ENCODE measurements around the gene GALM. TPM values are rescaled to one million over a fixed set of nuclear protein-coding genes. Genes with fewer than 3 reads are reported as not detected.

GALM gene
- polyA plus RNA-seq, 2 of the 4 experiments (the other 2 are of a cell fraction) = 33.4 to 34.2 TPM

- H3K9me3 ChIP-seq = no peaks in the 10 kb centered on the region
Measured at GRCh38 chr2:38629684-38630083, 36.2 kb upstream of the GALM start.

GRCh38 chr2:38631976-38632375, 33.9 kb upstream of the GALM start:
- Histone ChIP-seq H3K9me3 (no peaks in the 10 kb centered on the region), H3K4me2 (no peak overlapping the region), H3K27ac (no peak overlapping the region), H3K4me3 (no peak overlapping the region), H3K4me1 (no peaks in the 10 kb centered on the region)
- FAIRE-seq (no peak), DNase-seq (ENCODE audit: low read depth in 1 of 2, low spot score in 1 of 2) (no peak), ATAC-seq (no peak)
- WGBS (ENCODE audit: missing lambda C conversion rate) = 63% methylated on average over 2 of the region's 2 CpGs
- POLR2A ChIA-PET = no interaction called here
- TF ChIP-seq HOXA7 (CRISPR knock-in tag; IDR thresholded peaks at IDR 0.05) = no peak
- no peak for TF ChIP-seq FOSB (CRISPR knock-in tag; IDR thresholded peaks at IDR 0.05)
- CTCF ChIA-PET = no interaction called here

More at GRCh38 chr2:38629684-38630083, 36.2 kb upstream of the GALM start:
- H3K4me3 ChIP-seq = no peak overlapping the region
- POLR2A ChIA-PET = no interaction called here
- ATAC-seq (no peak), FAIRE-seq (no peak), DNase-seq (ENCODE audit: low read depth in 1 of 2, low spot score in 1 of 2) (no peak)
- H3K4me2 ChIP-seq = no peak overlapping the region
- CTCF ChIA-PET = interaction anchor here (5.0 kb wide), 1 partner anchor 25 kb away, joined by 21 read pairs; no protein-coding TSS in a partner anchor
- WGBS (ENCODE audit: missing lambda C conversion rate) = 97% methylated on average over 1 of the region's 1 CpG
- TF ChIP-seq HOXB13 (CRISPR knock-in tag; IDR thresholded peaks at IDR 0.05; ENCODE audit: low read depth) (no peak), CTCF (IDR thresholded peaks at IDR 0.05) (no peak), CBX2 (IDR thresholded peaks at IDR 0.05; ENCODE audit: borderline replicate concordance, low read depth) (no peak), HEYL (CRISPR knock-in tag; IDR thresholded peaks at IDR 0.05) (no peak), USF2 (IDR thresholded peaks at IDR 0.05) (no peak), KDM1A (IDR thresholded peaks at IDR 0.05; ENCODE audit: low read depth) (no peak), EHF (CRISPR knock-in tag; IDR thresholded peaks at IDR 0.05) (no peak), SREBF2 (IDR thresholded peaks at IDR 0.05) (no peak)
- no peak overlapping the region for H3K27ac ChIP-seq
- no peaks in the 10 kb centered on the region for H3K4me1 ChIP-seq

- no peak for TF ChIP-seq SMC3 (IDR thresholded peaks at IDR 0.05)
- TF ChIP-seq NR3C1 (IDR thresholded peaks at IDR 0.05) = no peak
- no peak for TF ChIP-seq E2F6 (IDR thresholded peaks at IDR 0.05; ENCODE audit: borderline replicate concordance, low read depth)
- no peak for TF ChIP-seq TFCP2L1 (CRISPR knock-in tag; IDR thresholded peaks at IDR 0.05)
- no peak for TF ChIP-seq CHD2 (IDR thresholded peaks at IDR 0.05; ENCODE audit: low read length, partially characterized antibody)
- no peak for TF ChIP-seq NFE2L2 (conservative IDR thresholded peaks at IDR 0.05; ENCODE audit: low read length)
- TF ChIP-seq SREBF2 (IDR thresholded peaks at IDR 0.05) = no peak
- TF ChIP-seq HDAC2 (IDR thresholded peaks at IDR 0.05) = no peak
- ChIA-PET POLR2A (no interaction called here), CTCF (no interaction called here)
- no peak overlapping the region for H3K4me2 ChIP-seq
- no peak for DNase-seq (ENCODE audit: low read depth in 1 of 2, low spot score in 1 of 2)
- ATAC-seq = no peak
- no peaks in the 10 kb centered on the region for H3K4me1 ChIP-seq
- H3K9me3 ChIP-seq = no peaks in the 10 kb centered on the region
- H3K27ac ChIP-seq = no peak overlapping the region
- no peak for FAIRE-seq
- no peak overlapping the region for H3K4me3 ChIP-seq
Measured at GRCh38 chr2:38632980-38633379, 32.9 kb upstream of the GALM start.

- FAIRE-seq (no peak), ATAC-seq (no peak), DNase-seq (ENCODE audit: low read depth in 1 of 2, low spot score in 1 of 2) (no peak)
- H3K4me2 ChIP-seq = no peak overlapping the region
- no peak for TF ChIP-seq MAZ (IDR thresholded peaks at IDR 0.05; ENCODE audit: borderline replicate concordance, low read depth, low read length)
- TF ChIP-seq PHF8 (IDR thresholded peaks at IDR 0.05; ENCODE audit: borderline replicate concordance, low read depth) = no peak
- no peak for TF ChIP-seq EP300 (IDR thresholded peaks at IDR 0.05)
- no peak for TF ChIP-seq MAFK (IDR thresholded peaks at IDR 0.05; ENCODE audit: partially characterized antibody)
- TF ChIP-seq USF2 (IDR thresholded peaks at IDR 0.05) = no peak
- no peak for TF ChIP-seq FOSB (CRISPR knock-in tag; IDR thresholded peaks at IDR 0.05)
- no peak for TF ChIP-seq FOSL2 (IDR thresholded peaks at IDR 0.05)
- TF ChIP-seq FOSL2 (CRISPR knock-in tag; IDR thresholded peaks at IDR 0.05) = no peak
- no peak for TF ChIP-seq ZSCAN20 (CRISPR knock-in tag; IDR thresholded peaks at IDR 0.05)
- no peak for TF ChIP-seq RFX5 (IDR thresholded peaks at IDR 0.05)
- no peak for TF ChIP-seq BHLHE40 (IDR thresholded peaks at IDR 0.05; ENCODE audit: low read depth, low read length)
- TF ChIP-seq POLR2AphosphoS2 (conservative IDR thresholded peaks at IDR 0.05; ENCODE audit: low read length) = no peak
- no peak for TF ChIP-seq FOXS1 (CRISPR knock-in tag; IDR thresholded peaks at IDR 0.05)
- TF ChIP-seq RCOR1 (IDR thresholded peaks at IDR 0.05; ENCODE audit: low read depth, low read length) = no peak
- no peak for TF ChIP-seq HDAC2 (IDR thresholded peaks at IDR 0.05)
- no peak for TF ChIP-seq GATA3 (IDR thresholded peaks at IDR 0.05; ENCODE audit: borderline replicate concordance)
- TF ChIP-seq E2F6 (IDR thresholded peaks at IDR 0.05; ENCODE audit: borderline replicate concordance, low read depth) = no peak
- TF ChIP-seq HEYL (CRISPR knock-in tag; IDR thresholded peaks at IDR 0.05) = no peak
- TF ChIP-seq NR3C1 (IDR thresholded peaks at IDR 0.05) = no peak
- ChIA-PET CTCF (interaction anchor here (0.6 to 1.0 kb wide), 3 partner anchors 9 to 135 kb away, joined by 3 to 4 read pairs (median 3); no protein-coding TSS in a partner anchor), POLR2A (no interaction called here)
- WGBS (ENCODE audit: missing lambda C conversion rate) = 36% methylated on average over 2 of the region's 2 CpGs
- H3K27ac ChIP-seq = no peak overlapping the region
- H3K4me1 ChIP-seq = no peaks in the 10 kb centered on the region
- no peak overlapping the region for H3K4me3 ChIP-seq
- H3K9me3 ChIP-seq = no peaks in the 10 kb centered on the region
Measured at GRCh38 chr2:38633895-38634294, 32.0 kb upstream of the GALM start.
